ENCODE results near the gene TCF4.

TCF4 gene

GRCh38 chr18:55375930-55376329 lies 212.1 kb downstream of the TCF4 start:
- Histone ChIP-seq H3K9me3 (ENCODE audit: insufficient read depth, low read depth, low read length) (no peaks in the 10 kb centered on the region), H3K9me2 (replicated peaks; ENCODE audit: low read depth, low read length) (no peaks in the 10 kb centered on the region), H3K79me2 (ENCODE audit: insufficient read depth, low read length) (no peaks in the 10 kb centered on the region), H3K4me1 (ENCODE audit: insufficient read depth, low read length, poor library complexity, severe bottlenecking) (no peaks in the 10 kb centered on the region), H3K4me2 (ENCODE audit: low read depth, low read length, poor library complexity, severe bottlenecking) (no peak overlapping the region), H4K20me1 (ENCODE audit: insufficient read depth, low read length, poor library complexity, severe bottlenecking) (no peaks in the 10 kb centered on the region), H2AFZ (ENCODE audit: low read length) (no peak overlapping the region), H3K27me3 (ENCODE audit: insufficient read depth, low read length, poor library complexity, severe bottlenecking) (no peaks in the 10 kb centered on the region), H3K36me3 (ENCODE audit: insufficient read depth, low read length) (no peaks in the 10 kb centered on the region), H3F3A (ENCODE audit: low read depth) (no peaks in the 10 kb centered on the region), H3K4me3 (ENCODE audit: low read length, poor library complexity, severe bottlenecking) (no peak overlapping the region), H3K9ac (ENCODE audit: low read depth, low read length, poor library complexity, severe bottlenecking) (no peak overlapping the region)
- TF ChIP-seq CTCF (conservative IDR thresholded peaks at IDR 0.05; ENCODE audit: low read length) (no peak), EZH2phosphoT487 (IDR thresholded peaks at IDR 0.05; ENCODE audit: borderline replicate concordance) (no peak)

GRCh38 chr18:55374741-55375140 lies 213.3 kb downstream of the TCF4 start:
- Histone ChIP-seq H3K4me3 (ENCODE audit: low read length, poor library complexity, severe bottlenecking) (no peak overlapping the region), H3K36me3 (ENCODE audit: insufficient read depth, low read length) (no peaks in the 10 kb centered on the region), H3K4me2 (ENCODE audit: low read depth, low read length, poor library complexity, severe bottlenecking) (no peak overlapping the region), H3K9me3 (ENCODE audit: insufficient read depth, low read depth, low read length) (no peaks in the 10 kb centered on the region), H2AFZ (ENCODE audit: low read length) (no peak overlapping the region), H3F3A (ENCODE audit: low read depth) (no peaks in the 10 kb centered on the region), H3K9me2 (replicated peaks; ENCODE audit: low read depth, low read length) (no peaks in the 10 kb centered on the region), H3K79me2 (ENCODE audit: insufficient read depth, low read length) (no peaks in the 10 kb centered on the region), H4K20me1 (ENCODE audit: insufficient read depth, low read length, poor library complexity, severe bottlenecking) (no peaks in the 10 kb centered on the region), H3K9ac (ENCODE audit: low read depth, low read length, poor library complexity, severe bottlenecking) (no peak overlapping the region), H3K4me1 (ENCODE audit: insufficient read depth, low read length, poor library complexity, severe bottlenecking) (no peaks in the 10 kb centered on the region), H3K27me3 (ENCODE audit: insufficient read depth, low read length, poor library complexity, severe bottlenecking) (no peaks in the 10 kb centered on the region)
- TF ChIP-seq CTCF (conservative IDR thresholded peaks at IDR 0.05; ENCODE audit: low read length), result no peak
- TF ChIP-seq EZH2phosphoT487 (IDR thresholded peaks at IDR 0.05; ENCODE audit: borderline replicate concordance), result no peak

DNA sequence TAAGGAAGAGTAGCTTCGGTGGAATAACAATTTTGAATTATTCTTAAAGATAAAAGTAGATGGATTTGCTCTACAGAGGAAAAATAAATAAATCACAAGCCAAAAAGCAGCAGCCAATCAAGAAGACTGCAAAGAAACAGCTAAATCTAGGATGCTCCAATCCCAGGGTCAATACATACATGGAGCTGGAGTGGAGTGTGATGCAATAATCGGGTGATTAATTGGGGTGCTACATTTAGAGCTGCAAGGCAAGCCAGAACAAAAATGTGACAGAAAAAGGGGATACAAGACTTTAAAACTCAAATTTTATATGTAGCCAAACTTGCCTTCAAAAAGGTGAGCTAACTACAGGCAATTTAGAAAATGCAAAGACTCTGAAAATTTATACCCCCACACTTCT lies 215.8 kb downstream of the TCF4 start:
- H3K4me2 ChIP-seq (ENCODE audit: low read depth, low read length, poor library complexity, severe bottlenecking), result no peak overlapping the region
- no peak overlapping the region for H2AFZ ChIP-seq (ENCODE audit: low read length)
- H3K9me3 ChIP-seq (ENCODE audit: insufficient read depth, low read depth, low read length), result no peaks in the 10 kb centered on the region
- H3K27me3 ChIP-seq (ENCODE audit: insufficient read depth, low read length, poor library complexity, severe bottlenecking), result no peaks in the 10 kb centered on the region
- no peaks in the 10 kb centered on the region for H3K4me1 ChIP-seq (ENCODE audit: insufficient read depth, low read length, poor library complexity, severe bottlenecking)
- H4K20me1 ChIP-seq (ENCODE audit: insufficient read depth, low read length, poor library complexity, severe bottlenecking), result no peaks in the 10 kb centered on the region
- no peaks in the 10 kb centered on the region for H3K36me3 ChIP-seq (ENCODE audit: insufficient read depth, low read length)
- H3K79me2 ChIP-seq (ENCODE audit: insufficient read depth, low read length), result no peaks in the 10 kb centered on the region
- TF ChIP-seq CTCF (conservative IDR thresholded peaks at IDR 0.05; ENCODE audit: low read length) (no peak), EZH2phosphoT487 (IDR thresholded peaks at IDR 0.05; ENCODE audit: borderline replicate concordance) (no peak)
- no peak overlapping the region for H3K4me3 ChIP-seq (ENCODE audit: low read length, poor library complexity, severe bottlenecking)
- no peaks in the 10 kb centered on the region for H3K9me2 ChIP-seq (replicated peaks; ENCODE audit: low read depth, low read length)
- no peaks in the 10 kb centered on the region for H3F3A ChIP-seq (ENCODE audit: low read depth)
- no peak overlapping the region for H3K9ac ChIP-seq (ENCODE audit: low read depth, low read length, poor library complexity, severe bottlenecking)

Data from Loucy (cell line).